Mammary epithelial cell (primary cell): ENCODE measurements around the gene SVEP1.

Experiments
- EZH2 ChIP-seq: IDR thresholded peaks from 2 replicates; pipeline ENCODE4 v1.6.1; 2012; ENCODE audit warnings: low read length, inconsistent platforms, borderline replicate concordance
- TF ChIP-seq, protein P1 (sequence below), 2 donors: IDR thresholded peaks in 1 of 2; conservative IDR thresholded peaks in 1 of 2; 2 replicates each; pipeline ENCODE4 v1.5.1; 2011 to 2012; ENCODE audit warnings: inconsistent platforms in 2 of 2, low read length in 2 of 2, mild to moderate bottlenecking in 2 of 2, control low read depth in 1 of 2, low read depth in 1 of 2; ENCODE audit not compliant: insufficient read depth in 1 of 2; ENCODE audit errors: extremely low read depth in 1 of 2

- TF ChIP-seq, protein P1, sequence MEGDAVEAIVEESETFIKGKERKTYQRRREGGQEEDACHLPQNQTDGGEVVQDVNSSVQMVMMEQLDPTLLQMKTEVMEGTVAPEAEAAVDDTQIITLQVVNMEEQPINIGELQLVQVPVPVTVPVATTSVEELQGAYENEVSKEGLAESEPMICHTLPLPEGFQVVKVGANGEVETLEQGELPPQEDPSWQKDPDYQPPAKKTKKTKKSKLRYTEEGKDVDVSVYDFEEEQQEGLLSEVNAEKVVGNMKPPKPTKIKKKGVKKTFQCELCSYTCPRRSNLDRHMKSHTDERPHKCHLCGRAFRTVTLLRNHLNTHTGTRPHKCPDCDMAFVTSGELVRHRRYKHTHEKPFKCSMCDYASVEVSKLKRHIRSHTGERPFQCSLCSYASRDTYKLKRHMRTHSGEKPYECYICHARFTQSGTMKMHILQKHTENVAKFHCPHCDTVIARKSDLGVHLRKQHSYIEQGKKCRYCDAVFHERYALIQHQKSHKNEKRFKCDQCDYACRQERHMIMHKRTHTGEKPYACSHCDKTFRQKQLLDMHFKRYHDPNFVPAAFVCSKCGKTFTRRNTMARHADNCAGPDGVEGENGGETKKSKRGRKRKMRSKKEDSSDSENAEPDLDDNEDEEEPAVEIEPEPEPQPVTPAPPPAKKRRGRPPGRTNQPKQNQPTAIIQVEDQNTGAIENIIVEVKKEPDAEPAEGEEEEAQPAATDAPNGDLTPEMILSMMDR (conservative IDR thresholded peaks at IDR 0.05 in 1 of 2, IDR thresholded peaks at IDR 0.05 in 1 of 2; ENCODE audit: extremely low read depth in 1 of 2, insufficient read depth in 1 of 2, low read depth in 1 of 2, low read length in 2 of 2), result no peak
- no peak for TF ChIP-seq EZH2
Measured at GRCh38 chr9:110582156-110582555, 2.6 kb upstream of the SVEP1 start.
